PC-3 (cell line): ENCODE data around the gene SIVA1. TPM values are rescaled to one million over a fixed set of nuclear protein-coding genes. Genes with fewer than 3 reads are reported as not detected.

Source experiments
- ATAC-seq: fragments of 200-7000 bp; cut with Tn5 transposase; 2 replicates; pipeline ENCODE4 v1.9.1; 2020; ENCODE audit warnings: mild to moderate bottlenecking, moderate library complexity
- BruUV-seq: library from RNA; stranded (reverse); fragments of 400-500 nt; replicated peaks from 2 replicates; lab custom pipeline; 2021; lab: Mats Ljungman, UMichigan
- CTCF ChIA-PET: fragments of 300-600 bp; sonication (Branson Sonifier 250); formaldehyde crosslinking; loops from one replicate; lab custom pipeline; 2022; ENCODE audit warnings: antibody characterized with exemption; lab: Charles Lee
- POLR2A ChIA-PET: fragments of 300-600 bp; sonication (Branson Sonifier 250); formaldehyde crosslinking; loops from one replicate; lab custom pipeline; 2022; ENCODE audit warnings: antibody characterized with exemption; ENCODE audit not compliant: unreplicated experiment; lab: Charles Lee
- DNase-seq: peaks from one replicate; pipeline ENCODE4 v3.0.0-alpha.2; 2015
- H2AFZ ChIP-seq: fragments of 300-600 bp; sonication (generic); 2 replicates; pipeline ENCODE4 v1.6.0; 2016; ENCODE audit warnings: antibody characterized with exemption, low read length
- H3F3A ChIP-seq: fragments of 300-600 bp; sonication (generic); one replicate; pipeline ENCODE4 v1.6.0; 2017; ENCODE audit warnings: antibody characterized with exemption, low read length, control low read depth, mild to moderate bottlenecking; ENCODE audit not compliant: unreplicated experiment
- H3K27ac ChIP-seq: fragments of 300-600 bp; sonication (generic); 2 replicates; pipeline ENCODE4 v1.5.1; 2016; ENCODE audit warnings: mild to moderate bottlenecking, low read length
- H3K27me3 ChIP-seq: fragments of 300-600 bp; sonication (generic); 2 replicates; pipeline ENCODE4 v1.6.1; 2016; ENCODE audit warnings: low read length, mixed read lengths
- H3K36me3 ChIP-seq: fragments of 300-600 bp; sonication (generic); 2 replicates; pipeline ENCODE4 v1.6.1; 2016; ENCODE audit warnings: low read depth, mixed run types, low read length, mixed read lengths
- H3K4me1 ChIP-seq: fragments of 300-600 bp; sonication (generic); 2 replicates; pipeline ENCODE4 v1.5.1; 2016; ENCODE audit warnings: low read length; ENCODE audit not compliant: insufficient read depth
- H3K4me2 ChIP-seq: fragments of 300-600 bp; sonication (generic); 2 replicates; pipeline ENCODE4 v1.6.0; 2016; ENCODE audit warnings: low read length
- H3K4me3 ChIP-seq: fragments of 300-600 bp; sonication (generic); 2 replicates; pipeline ENCODE4 v1.5.1; 2016; ENCODE audit warnings: mild to moderate bottlenecking, low read length, mixed read lengths
- H3K79me2 ChIP-seq: fragments of 300-600 bp; sonication (generic); 2 replicates; pipeline ENCODE4 v1.6.1; 2017; ENCODE audit warnings: low read length, mixed read lengths
- H3K9ac ChIP-seq: fragments of 300-600 bp; sonication (generic); 2 replicates; pipeline ENCODE4 v1.6.0; 2016; ENCODE audit warnings: mild to moderate bottlenecking, low read length
- H3K9me2 ChIP-seq: fragments of 300-600 bp; sonication (generic); replicated peaks from 2 replicates; pipeline ENCODE4 v1.6.1; 2016; ENCODE audit warnings: mixed run types, low read length, mixed read lengths
- H3K9me3 ChIP-seq: fragments of 300-600 bp; sonication (generic); 2 replicates; pipeline ENCODE4 v1.6.1; 2016; ENCODE audit warnings: low read length, mixed read lengths
- H4K20me1 ChIP-seq: fragments of 300-600 bp; sonication (generic); 2 replicates; pipeline ENCODE4 v1.6.1; 2016; ENCODE audit warnings: low read length, mixed read lengths
- CTCF ChIP-seq: fragments of 300-600 bp; sonication (generic); conservative IDR thresholded peaks from 2 replicates; pipeline ENCODE4 v1.5.1; 2017; ENCODE audit warnings: antibody characterized with exemption, low read depth, mild to moderate bottlenecking, low read length
- EZH2 ChIP-seq: fragments of 300-600 bp; sonication (generic); IDR thresholded peaks from one replicate; pipeline ENCODE4 v1.6.1; 2017; ENCODE audit warnings: antibody characterized with exemption, mild to moderate bottlenecking, low read length; ENCODE audit not compliant: unreplicated experiment
- EZH2phosphoT487 ChIP-seq: fragments of 300-600 bp; sonication (generic); IDR thresholded peaks from 2 replicates; pipeline ENCODE4 v1.6.1; 2018; ENCODE audit warnings: mild to moderate bottlenecking, antibody characterized with exemption, low read length, borderline replicate concordance
- intact Hi-C: fragments of 100-400 bp; cut with micrococcal nuclease; formaldehyde crosslinking; loops from 2 replicates; pipeline ENCODE4 v1.9.0; 2023
- total RNA-seq: library from RNA; depleted of rRNA; stranded (reverse); fragments of >200 nt; gene quantifications from 2 replicates; pipeline ENCODE4 v1.2.3, GENCODE V29; 2014

Gene SIVA1
- total RNA-seq, 1 experiment from 2014 or later, result 375 TPM

DNA sequence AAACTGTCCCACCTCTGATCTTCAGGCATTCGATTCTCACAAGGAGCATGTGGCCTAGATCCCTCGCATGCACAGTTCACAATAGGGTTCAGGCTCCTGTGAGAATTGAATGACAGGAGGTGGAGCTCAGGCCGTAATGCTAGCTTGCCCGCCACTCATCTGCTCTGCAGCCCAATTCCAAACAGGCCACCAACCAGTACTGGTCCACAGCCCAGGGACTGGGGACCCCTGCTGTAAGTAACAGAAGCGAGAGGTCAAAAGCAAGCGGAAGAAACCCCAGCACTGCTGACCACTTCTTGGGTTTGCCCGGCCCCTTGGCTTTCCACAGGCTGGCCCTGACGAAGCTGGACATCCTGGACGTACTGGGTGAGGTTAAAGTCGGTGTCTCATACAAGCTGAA, 8.5 kb upstream of the SIVA1 start:
- POLR2A ChIA-PET, result no interaction called here

GRCh38 chr14:104745431-104745830, 7.5 kb upstream of the SIVA1 start:
- Histone ChIP-seq H3K4me3 (no peak overlapping the region), H2AFZ (no peak overlapping the region), H3K27ac (no peak overlapping the region), H3K9ac (no peak overlapping the region), H4K20me1 (no peaks in the 10 kb centered on the region), H3K4me2 (no peak overlapping the region), H3K9me3 (no peaks in the 10 kb centered on the region), H3F3A (no peaks in the 10 kb centered on the region), H3K27me3 (no peaks in the 10 kb centered on the region), H3K79me2 (no peaks in the 10 kb centered on the region), H3K4me1 (peaks cover 31% of the 10 kb centered on the region), H3K36me3 (no peaks in the 10 kb centered on the region), H3K9me2 (no peaks in the 10 kb centered on the region)
- no TSS peak for BruUV-seq
- TF ChIP-seq EZH2, result no peak
- no peak for TF ChIP-seq EZH2phosphoT487
- TF ChIP-seq CTCF, result no peak
- POLR2A ChIA-PET, result no interaction called here
- DNase-seq, result no peak
- intact Hi-C loops, result no loop called here
- CTCF ChIA-PET, result no interaction called here
- ATAC-seq, result no peak

More for the DNA sequence above, 8.5 kb upstream of the SIVA1 start:
- Histone ChIP-seq H4K20me1 (no peaks in the 10 kb centered on the region), H3K27ac (no peak overlapping the region), H2AFZ (no peak overlapping the region), H3K36me3 (no peaks in the 10 kb centered on the region), H3F3A (no peaks in the 10 kb centered on the region), H3K9me2 (no peaks in the 10 kb centered on the region), H3K79me2 (no peaks in the 10 kb centered on the region), H3K9ac (no peak overlapping the region), H3K4me1 (peaks cover 21% of the 10 kb centered on the region), H3K27me3 (no peaks in the 10 kb centered on the region), H3K4me3 (no peak overlapping the region), H3K4me2 (no peak overlapping the region), H3K9me3 (no peaks in the 10 kb centered on the region)
- BruUV-seq, result no TSS peak
- CTCF ChIA-PET, result no interaction called here
- ATAC-seq (no peak), DNase-seq (no peak)
- intact Hi-C loops, result no loop called here
- no peak for TF ChIP-seq EZH2
- no peak for TF ChIP-seq EZH2phosphoT487
- no peak for TF ChIP-seq CTCF

DNA sequence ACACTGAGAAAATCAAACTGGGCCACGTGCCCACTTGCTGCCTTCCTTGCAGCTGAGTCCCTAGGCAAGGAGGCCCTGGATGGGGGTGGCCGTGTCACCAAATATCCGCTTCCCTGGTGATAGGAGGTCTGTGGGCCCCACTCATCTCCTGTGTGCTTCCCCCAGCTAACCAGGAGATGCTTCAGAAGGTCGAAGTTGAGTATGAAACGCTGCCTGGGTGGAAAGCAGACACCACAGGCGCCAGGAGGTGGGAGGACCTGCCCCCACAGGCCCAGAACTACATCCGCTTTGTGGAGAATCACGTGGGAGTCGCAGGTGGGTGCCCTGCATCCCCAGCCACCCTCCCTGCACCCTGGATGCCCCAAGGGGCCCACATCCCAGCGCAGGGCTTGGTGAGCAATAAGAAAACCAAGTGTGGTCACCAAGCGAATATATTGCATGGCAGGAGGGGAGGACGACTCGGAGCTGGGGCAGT, 6.8 kb upstream of the SIVA1 start:
- CTCF ChIA-PET, result no interaction called here

More for the DNA sequence above, 6.8 kb upstream of the SIVA1 start:
- no peak for DNase-seq
- Histone ChIP-seq H3F3A (no peaks in the 10 kb centered on the region), H3K4me3 (no peak overlapping the region), H3K27me3 (no peaks in the 10 kb centered on the region), H3K9me3 (no peaks in the 10 kb centered on the region), H3K9ac (no peak overlapping the region), H3K9me2 (no peaks in the 10 kb centered on the region), H3K4me1 (peaks cover 31% of the 10 kb centered on the region), H2AFZ (no peak overlapping the region), H3K36me3 (no peaks in the 10 kb centered on the region), H3K27ac (no peak overlapping the region), H4K20me1 (no peaks in the 10 kb centered on the region), H3K4me2 (no peak overlapping the region), H3K79me2 (no peaks in the 10 kb centered on the region)
- TF ChIP-seq EZH2phosphoT487, result no peak
- TF ChIP-seq CTCF, result no peak
- TF ChIP-seq EZH2, result no peak
- BruUV-seq, result no TSS peak
- intact Hi-C loops, result loop anchor here (2.0 kb wide), 1 partner anchor 21 kb away; the partner anchor contains the start of gene ADSS1
- POLR2A ChIA-PET, result no interaction called here
- no peak for ATAC-seq
